GM12801 (cell line): ENCODE measurements around the gene FBXW10B.

Source experiments
- TF ChIP-seq, protein P1 (sequence below): IDR thresholded peaks from one replicate; pipeline ENCODE4 v1.5.1; 2011; ENCODE audit warnings: control low read depth; ENCODE audit not compliant: insufficient read length; ENCODE audit errors: extremely low read depth

Gene FBXW10B

DNA sequence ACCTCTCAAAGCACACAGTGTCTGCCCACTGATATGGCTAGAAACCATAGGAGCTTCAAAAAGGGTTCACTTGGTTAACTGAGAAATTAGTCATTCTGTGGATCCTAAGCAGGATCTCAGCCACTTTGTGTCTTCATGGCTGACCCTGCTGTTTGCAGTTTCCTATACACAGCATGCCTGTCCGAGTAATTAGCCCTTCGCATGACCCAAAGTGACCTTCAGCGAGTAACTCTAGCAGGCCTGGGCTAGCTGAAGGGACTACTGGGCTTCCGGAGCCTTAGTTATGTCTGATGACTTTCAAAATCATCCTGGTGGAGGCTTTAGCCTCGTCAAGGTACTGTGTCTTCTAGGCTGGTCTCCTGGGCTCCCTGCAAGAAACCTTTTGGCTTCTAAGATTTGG lies 28.9 kb upstream of the FBXW10B start:
- TF ChIP-seq, protein P1, sequence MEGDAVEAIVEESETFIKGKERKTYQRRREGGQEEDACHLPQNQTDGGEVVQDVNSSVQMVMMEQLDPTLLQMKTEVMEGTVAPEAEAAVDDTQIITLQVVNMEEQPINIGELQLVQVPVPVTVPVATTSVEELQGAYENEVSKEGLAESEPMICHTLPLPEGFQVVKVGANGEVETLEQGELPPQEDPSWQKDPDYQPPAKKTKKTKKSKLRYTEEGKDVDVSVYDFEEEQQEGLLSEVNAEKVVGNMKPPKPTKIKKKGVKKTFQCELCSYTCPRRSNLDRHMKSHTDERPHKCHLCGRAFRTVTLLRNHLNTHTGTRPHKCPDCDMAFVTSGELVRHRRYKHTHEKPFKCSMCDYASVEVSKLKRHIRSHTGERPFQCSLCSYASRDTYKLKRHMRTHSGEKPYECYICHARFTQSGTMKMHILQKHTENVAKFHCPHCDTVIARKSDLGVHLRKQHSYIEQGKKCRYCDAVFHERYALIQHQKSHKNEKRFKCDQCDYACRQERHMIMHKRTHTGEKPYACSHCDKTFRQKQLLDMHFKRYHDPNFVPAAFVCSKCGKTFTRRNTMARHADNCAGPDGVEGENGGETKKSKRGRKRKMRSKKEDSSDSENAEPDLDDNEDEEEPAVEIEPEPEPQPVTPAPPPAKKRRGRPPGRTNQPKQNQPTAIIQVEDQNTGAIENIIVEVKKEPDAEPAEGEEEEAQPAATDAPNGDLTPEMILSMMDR: no peak
